Activated CD4-positive, alpha-beta memory T cell treated with anti-CD3 and anti-CD28 coated beads for 36 hours (primary cell): ENCODE results near the gene FAM111A. TPM values are rescaled to one million over a fixed set of nuclear protein-coding genes. Genes with fewer than 3 reads are reported as not detected.

Source experiments
- total RNA-seq, 2 experiments: library from RNA; stranded (reverse); gene quantifications; one replicate each; pipeline ENCODE4 v1.2.3, GENCODE V29; 2021

FAM111A gene
- total RNA-seq, 2 experiments from 2014 or later, result 87.6 to 87.8 TPM

Other genes with a start within 250 kb of the FAM111A start
- gene GLYATL1, start 203.4 kb upstream of the FAM111A start, total RNA-seq, result not detected
- gene GLYATL1B, start 56.5 kb upstream of the FAM111A start, total RNA-seq, result not detected
- 10 to 100 TPM; 28.9 to 31.0 TPM for gene FAM111B, start 35.6 kb upstream of the FAM111A start, total RNA-seq
- gene DTX4, start 29.3 kb downstream of the FAM111A start, total RNA-seq, result under 1 TPM; 0.05 to 0.07 TPM
- gene MPEG1, start 70.1 kb downstream of the FAM111A start, total RNA-seq, result not detected
- gene OR5AN1, start 216.0 kb downstream of the FAM111A start, total RNA-seq, result not detected